Measurements from ENCODE around the gene FNTB. TPM values are rescaled to one million over a fixed set of nuclear protein-coding genes. Genes with fewer than 3 reads are reported as not detected.
"Not testable (repeated sequence)": the region's sequence is repeated elsewhere in the genome, so short reads cannot be mapped to it uniquely, and the experiment has no call there.

Gene FNTB
- total and polyA plus RNA-seq, 12 donors, result 12.2 to 27.2 (median 22.3) TPM

GRCh38 chr14:65027127-65027799, 40.6 kb downstream of the FNTB start:
- TF ChIP-seq POLR2A (IDR thresholded peaks at IDR 0.05) (no peak), CTCF (IDR thresholded peaks at IDR 0.05) (no peak)
- DNase-seq, result no peak
- no peak overlapping the region for H3K4me3 ChIP-seq
- H3K27ac ChIP-seq, result no peak overlapping the region
- H3K36me3 ChIP-seq (replicated peaks in 1 of 2), result peaks cover 0 to 30% of the 10 kb centered on the region in 2 donors
- no peaks in the 10 kb centered on the region for H3K9me3 ChIP-seq (replicated peaks in 1 of 3)
- intact Hi-C loops (cut with DNase I), result no loop called here
- no peaks in the 10 kb centered on the region for H3K4me1 ChIP-seq (replicated peaks in 1 of 2)
- H3K27me3 ChIP-seq, result no peaks in the 10 kb centered on the region
- WGBS, 4 donors, result 96 to 98% (median 98%) methylated on average over 10 to 11 of the region's 11 CpGs

GRCh38 chr14:65028937-65029336, 42.2 kb downstream of the FNTB start:
- 84 to 96% (median 90%) methylated on average over 3 of the region's 3 CpGs for WGBS, 4 donors
- TF ChIP-seq POLR2A (IDR thresholded peaks at IDR 0.05), result no peak
- TF ChIP-seq CTCF (IDR thresholded peaks at IDR 0.05), result no peak

GRCh38 chr14:65031321-65031720, 44.6 kb downstream of the FNTB start:
- peaks cover 0 to 39% of the 10 kb centered on the region in 2 donors for H3K36me3 ChIP-seq (replicated peaks in 1 of 2)
- H3K4me3 ChIP-seq; intact Hi-C loops (cut with DNase I): not testable (repeated sequence)

More at GRCh38 chr14:65028937-65029336, 42.2 kb downstream of the FNTB start:
- H3K4me1 ChIP-seq (replicated peaks in 1 of 2), result no peaks in the 10 kb centered on the region
- H3K27ac ChIP-seq, result no peak overlapping the region
- no peak for DNase-seq
- H3K27me3 ChIP-seq, result no peaks in the 10 kb centered on the region
- intact Hi-C loops (cut with DNase I), result no loop called here
- peaks cover 0 to 39% of the 10 kb centered on the region in 2 donors for H3K36me3 ChIP-seq (replicated peaks in 1 of 2)
- H3K4me3 ChIP-seq, result no peak overlapping the region
- H3K9me3 ChIP-seq (replicated peaks in 1 of 3), result no peaks in the 10 kb centered on the region

GRCh38 chr14:65032319-65032718, 45.6 kb downstream of the FNTB start:
- Histone ChIP-seq H3K27ac (no peak overlapping the region), H3K9me3 (replicated peaks in 1 of 3) (no peaks in the 10 kb centered on the region), H3K4me1 (replicated peaks in 1 of 2) (peaks cover 6 to 13% of the 10 kb centered on the region in 2 donors), H3K36me3 (replicated peaks in 1 of 2) (peaks cover 0 to 31% of the 10 kb centered on the region in 2 donors), H3K4me3 (no peak overlapping the region), H3K27me3 (no peaks in the 10 kb centered on the region)
- 95 to 98% (median 98%) methylated on average over 11 of the region's 11 CpGs for WGBS, 4 donors
- intact Hi-C loops (cut with DNase I), result no loop called here
- TF ChIP-seq CTCF (IDR thresholded peaks at IDR 0.05) (no peak), POLR2A (IDR thresholded peaks at IDR 0.05) (no peak)
- DNase-seq, result no peak

More at GRCh38 chr14:65031321-65031720, 44.6 kb downstream of the FNTB start:
- H3K27me3 ChIP-seq; H3K27ac ChIP-seq; DNase-seq; H3K9me3 ChIP-seq (replicated peaks in 1 of 3): not testable (repeated sequence)
- H3K4me1 ChIP-seq (replicated peaks in 1 of 2), result peaks cover 6 to 13% of the 10 kb centered on the region in 2 donors
- WGBS, 4 donors, result 96 to 98% (median 98%) methylated on average over 10 of the region's 10 CpGs

GRCh38 chr14:65033181-65033580, 46.5 kb downstream of the FNTB start:
- TF ChIP-seq CTCF (IDR thresholded peaks at IDR 0.05) (no peak), POLR2A (IDR thresholded peaks at IDR 0.05) (no peak)
- H3K4me3 ChIP-seq, result no peak overlapping the region
- intact Hi-C loops (cut with DNase I), result no loop called here
- H3K27me3 ChIP-seq, result no peaks in the 10 kb centered on the region
- no peaks in the 10 kb centered on the region for H3K9me3 ChIP-seq (replicated peaks in 1 of 3)
- 91 to 97% (median 94%) methylated on average over 3 of the region's 3 CpGs for WGBS, 4 donors
- no peak overlapping the region for H3K27ac ChIP-seq
- H3K4me1 ChIP-seq (replicated peaks in 1 of 2), result peaks cover 6 to 13% of the 10 kb centered on the region in 2 donors
- peaks cover 0 to 22% of the 10 kb centered on the region in 2 donors for H3K36me3 ChIP-seq (replicated peaks in 1 of 2)
- DNase-seq, result no peak
